ENCODE data around the gene IQCE. TPM values are rescaled to one million over a fixed set of nuclear protein-coding genes. Genes with fewer than 3 reads are reported as not detected.
"Not testable (repeated sequence)": the region's sequence is repeated elsewhere in the genome, so short reads cannot be mapped to it uniquely, and the experiment has no call there.

Gene IQCE
- polyA plus RNA-seq, 1 donor, result 5.4 TPM

DNA sequence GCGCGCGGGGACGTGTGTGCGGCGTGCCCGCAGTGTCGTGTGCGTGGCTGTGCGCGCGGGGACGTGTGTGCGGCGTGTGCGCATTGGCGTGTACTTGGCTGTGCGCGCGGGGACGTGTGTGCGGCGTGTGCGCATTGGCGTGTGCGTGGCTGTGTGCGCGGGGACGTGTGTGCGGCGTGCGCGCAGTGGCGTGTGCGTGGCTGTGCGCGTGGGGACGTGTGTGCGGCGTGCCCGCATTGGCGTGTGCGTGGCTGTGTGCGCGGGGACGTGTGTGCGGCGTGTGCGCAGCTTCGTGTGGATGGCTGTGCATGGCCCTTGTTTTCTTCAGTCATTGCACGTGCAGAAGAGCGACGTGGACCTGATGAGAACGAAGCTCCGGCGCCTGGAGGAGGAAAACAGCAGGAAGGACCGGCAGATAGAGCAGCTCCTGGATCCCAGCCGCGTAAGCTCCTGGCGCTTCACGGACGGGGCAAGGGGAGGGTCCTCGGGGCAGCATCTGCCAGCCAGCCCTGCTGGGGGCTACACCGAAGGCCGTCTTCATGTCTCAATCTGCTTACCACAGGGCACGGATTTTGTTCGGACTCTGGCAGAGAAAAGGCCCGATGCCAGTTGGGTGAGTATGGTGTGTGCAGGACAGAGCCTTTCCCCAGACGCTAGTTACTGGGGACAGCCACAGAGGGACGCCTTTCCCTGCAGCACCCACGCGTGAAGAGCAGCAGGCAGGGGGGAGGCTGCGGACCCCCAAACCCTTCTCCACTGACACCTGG lies 19.3 kb downstream of the IQCE start:
- DNase-seq (ENCODE audit: low read depth), result no peak

GRCh38 chr7:2580636-2581035 lies 21.9 kb downstream of the IQCE start:
- no peak for DNase-seq (ENCODE audit: low read depth)

- no peak for DNase-seq (ENCODE audit: low read depth)
These were observed 23.4 kb downstream of the IQCE start for GRCh38 chr7:2582006-2582735.

DNA sequence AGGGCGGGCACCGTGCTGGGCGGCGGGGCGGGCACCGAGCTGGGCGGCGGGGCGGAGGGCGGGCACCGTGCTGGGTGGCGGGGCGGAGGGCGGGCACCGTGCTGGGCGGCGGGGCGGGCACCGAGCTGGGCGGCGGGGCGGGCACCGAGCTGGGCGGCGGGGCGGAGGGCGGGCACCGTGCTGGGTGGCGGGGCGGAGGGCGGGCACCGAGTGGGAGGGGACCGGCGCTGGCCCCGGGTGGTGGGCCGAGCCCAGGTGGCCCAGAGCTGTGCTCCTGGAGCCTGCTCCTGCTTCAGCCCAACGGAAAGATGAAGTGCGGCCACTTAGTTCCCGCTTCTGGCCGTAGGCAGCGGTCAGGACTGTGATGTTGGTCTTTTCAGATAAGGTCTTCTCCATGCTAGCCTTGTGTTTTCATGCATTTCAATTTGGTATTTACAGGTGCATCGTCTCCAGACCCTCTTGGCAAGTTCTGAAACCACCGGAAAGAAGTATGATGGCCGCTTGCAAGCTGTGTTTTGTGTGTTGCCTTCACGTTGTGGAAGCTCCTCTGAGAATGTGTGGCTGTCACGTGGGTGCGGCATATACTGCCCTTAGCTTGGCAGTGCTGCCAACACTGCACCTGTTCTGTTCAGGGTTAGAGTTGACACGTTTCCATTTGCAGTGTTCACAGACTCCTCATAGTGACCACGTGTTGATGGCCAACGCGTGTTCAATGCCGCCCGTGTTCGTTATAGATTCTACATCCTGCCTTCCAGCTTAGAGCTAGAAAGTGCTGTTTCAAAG lies 25.2 kb downstream of the IQCE start:
- no peak for DNase-seq (ENCODE audit: low read depth)

DNA sequence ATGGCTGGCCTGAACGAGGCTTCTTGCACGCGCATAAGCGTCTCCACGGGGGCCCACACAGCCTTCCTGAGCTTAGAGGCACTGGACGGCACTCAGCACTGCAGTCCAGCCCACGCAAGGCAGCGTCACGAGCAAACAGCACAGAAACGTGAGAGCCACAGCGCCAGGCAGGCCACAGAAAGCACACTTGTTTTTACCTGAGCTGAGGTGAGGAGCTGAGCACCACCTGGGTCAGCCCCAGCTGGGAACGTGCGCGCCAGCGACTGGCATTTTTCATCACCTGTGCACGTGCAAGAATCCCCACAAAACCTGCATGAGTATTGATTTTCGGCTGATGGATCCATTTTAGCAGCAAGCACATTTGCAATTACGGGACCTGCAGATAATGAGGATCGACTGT lies 26.7 kb downstream of the IQCE start:
- no peak for DNase-seq (ENCODE audit: low read depth)

- DNase-seq (ENCODE audit: low read depth), result no peak
These were observed 27.7 kb downstream of the IQCE start for GRCh38 chr7:2586326-2587020.

DNA sequence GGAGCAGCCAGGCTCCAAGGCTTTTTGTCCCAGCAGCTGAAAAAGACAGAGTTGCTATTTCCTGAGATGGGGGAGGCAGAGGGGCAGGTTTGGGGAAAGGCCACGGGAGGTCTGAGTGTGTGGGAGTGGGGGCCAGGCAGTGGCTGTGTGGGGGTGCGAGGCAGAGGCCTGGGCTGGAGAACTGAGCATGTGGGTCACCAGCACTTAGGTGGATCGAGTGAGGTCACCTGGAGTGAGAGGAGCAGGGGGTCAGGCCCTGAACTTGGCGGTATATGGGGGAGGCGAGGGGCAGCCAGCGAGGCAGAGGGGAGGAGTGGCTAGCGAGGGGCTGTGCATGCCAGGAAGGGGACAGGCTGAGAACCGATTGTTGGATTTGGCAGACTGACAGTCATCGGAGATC lies 28.4 kb downstream of the IQCE start:
- no peak for DNase-seq (ENCODE audit: low read depth)

DNA sequence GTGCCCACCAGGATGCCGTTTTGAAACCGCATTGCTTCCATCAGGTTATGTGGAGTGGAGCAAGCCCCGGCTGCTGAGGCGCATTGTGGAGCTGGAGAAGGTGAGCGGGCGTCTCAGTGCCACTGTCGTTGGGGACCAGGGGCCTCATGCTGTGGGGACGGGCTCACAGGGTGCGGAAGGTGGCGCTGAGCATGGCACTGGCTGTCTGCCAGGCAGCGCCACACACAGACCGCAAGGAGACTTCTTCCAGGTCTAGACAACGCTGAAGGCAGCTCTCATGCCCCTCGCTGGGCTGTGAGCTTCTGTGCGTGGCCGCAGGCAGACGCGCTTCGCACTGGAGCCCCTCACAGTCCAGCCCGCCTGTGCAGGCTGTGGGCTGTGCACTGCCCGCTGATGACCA lies 29.0 kb downstream of the IQCE start:
- no peak for DNase-seq (ENCODE audit: low read depth)

DNA sequence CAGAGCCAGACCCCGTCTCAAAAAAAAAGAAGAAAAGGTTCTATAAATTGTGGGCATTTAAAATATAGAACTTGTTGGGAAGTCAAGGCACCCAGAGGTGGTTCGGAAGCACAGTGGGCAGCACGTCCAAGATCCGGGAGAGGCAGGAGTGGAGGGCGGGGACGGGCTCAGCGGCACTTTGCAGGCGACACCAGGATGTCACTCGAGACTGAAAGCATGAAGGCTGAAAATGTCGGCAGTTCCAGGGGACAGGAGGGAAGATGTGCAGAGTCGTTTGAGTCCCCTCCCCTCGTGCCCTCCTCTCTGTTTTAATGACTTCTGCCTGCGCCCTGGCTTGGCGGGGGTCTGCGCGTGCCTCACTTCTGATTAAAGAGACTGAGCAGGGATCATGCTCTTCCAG lies 30.6 kb downstream of the IQCE start:
- DNase-seq (ENCODE audit: low read depth), result no peak

- DNase-seq (ENCODE audit: low read depth), result not testable (repeated sequence)
These were observed 31.2 kb downstream of the IQCE start for GRCh38 chr7:2589941-2590340.

GRCh38 chr7:2592375-2592865 lies 33.6 kb downstream of the IQCE start:
- DNase-seq (ENCODE audit: low read depth), result no peak

DNA sequence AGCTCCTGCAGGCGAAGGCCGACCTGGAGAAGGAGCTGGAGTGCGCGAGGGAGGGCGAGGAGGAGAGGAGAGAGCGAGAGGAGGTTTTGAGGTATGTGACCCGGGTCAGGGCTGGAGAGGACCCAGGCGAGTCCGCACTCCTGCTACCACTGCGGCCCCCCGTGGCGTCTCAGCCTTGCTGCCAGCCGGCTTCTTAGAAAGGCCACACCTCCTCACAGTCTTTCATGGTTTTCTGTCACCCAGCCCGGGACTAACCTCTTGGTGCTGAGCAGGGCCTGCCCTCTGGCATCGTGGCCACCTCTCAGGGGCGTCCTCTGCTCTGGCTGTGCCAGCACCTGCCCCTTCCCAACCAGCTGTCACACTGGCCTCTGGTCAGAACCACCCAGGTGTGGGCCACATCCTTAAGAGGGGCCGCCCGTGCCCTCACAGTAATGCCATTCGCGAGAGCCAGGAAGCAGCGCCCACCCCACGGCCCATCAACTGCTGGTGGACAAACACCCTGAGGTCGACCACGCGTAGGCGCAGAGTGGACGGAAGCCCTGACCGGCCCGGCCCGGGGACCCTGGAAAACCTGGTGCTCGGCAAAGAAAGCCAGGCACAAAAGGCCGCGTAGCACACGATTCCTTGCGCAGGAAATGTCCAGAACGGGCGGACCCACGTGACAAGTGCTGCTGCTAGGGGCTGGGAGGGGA lies 34.4 kb downstream of the IQCE start:
- no peak for DNase-seq (ENCODE audit: low read depth)

GRCh38 chr7:2594599-2594998 lies 35.8 kb downstream of the IQCE start:
- DNase-seq (ENCODE audit: low read depth), result no peak

- DNase-seq (ENCODE audit: low read depth), result no peak
These were observed 36.6 kb downstream of the IQCE start for GRCh38 chr7:2595258-2595860.

GRCh38 chr7:2596464-2597272 lies 37.9 kb downstream of the IQCE start:
- DNase-seq (ENCODE audit: low read depth), result no peak

- no peak for DNase-seq (ENCODE audit: low read depth)
These were observed 38.5 kb downstream of the IQCE start for GRCh38 chr7:2597273-2597640.

DNA sequence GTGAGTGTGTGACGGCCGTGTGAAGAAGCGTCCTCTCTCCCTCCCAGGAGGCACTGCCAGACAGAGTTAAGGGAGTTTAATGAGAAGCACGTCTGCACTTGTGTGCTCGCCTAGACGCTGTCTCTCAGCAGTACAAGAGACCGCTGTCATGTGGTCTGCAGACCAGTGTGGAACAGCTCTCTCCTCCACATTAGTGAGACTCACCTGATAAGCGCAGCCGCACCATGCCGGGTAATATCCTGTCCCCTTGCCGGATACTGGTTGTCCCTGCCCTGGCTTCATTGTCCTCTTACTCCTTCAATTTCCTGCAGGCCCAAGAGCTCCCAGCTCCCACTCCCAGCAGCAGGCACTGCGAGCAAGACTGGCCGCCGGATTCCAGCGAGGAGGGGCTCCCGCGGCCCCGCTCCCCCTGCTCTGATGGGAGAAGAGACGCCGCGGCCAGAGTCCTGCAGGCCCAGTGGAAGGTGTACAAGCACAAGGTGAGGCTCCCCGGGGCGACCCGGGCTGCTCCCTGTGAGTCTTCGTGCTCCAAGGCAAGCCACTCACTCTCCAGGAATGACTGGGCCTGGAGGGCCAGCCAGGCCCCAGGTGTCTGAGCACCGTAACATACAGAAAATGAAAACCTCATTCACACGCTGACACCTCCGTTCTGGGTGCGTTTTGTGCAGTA lies 39.5 kb downstream of the IQCE start:
- DNase-seq (ENCODE audit: low read depth), result no peak

DNA sequence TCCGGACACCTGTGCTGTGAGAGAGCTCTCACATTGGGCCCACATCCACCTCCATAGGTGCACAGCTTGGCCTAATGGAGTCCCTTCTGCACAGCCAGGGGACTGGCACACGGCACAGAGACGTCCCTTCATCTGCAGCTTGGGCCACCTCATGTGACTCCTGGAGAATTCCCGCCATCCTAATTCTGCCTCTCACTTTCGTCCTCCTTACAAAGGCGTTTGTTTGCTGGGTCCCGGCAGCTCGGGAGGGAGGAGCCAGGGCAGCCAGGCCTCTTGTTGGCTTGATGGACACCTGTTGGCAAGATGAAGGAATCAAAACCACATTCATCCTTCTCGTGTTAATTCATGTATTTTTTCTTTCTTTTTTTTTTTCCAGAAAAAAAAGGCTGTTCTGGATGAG lies 42.3 kb downstream of the IQCE start:
- DNase-seq (ENCODE audit: low read depth), result no peak

- DNase-seq (ENCODE audit: low read depth), result no peak
These were observed 43.1 kb downstream of the IQCE start for GRCh38 chr7:2601907-2602306.

Measured in forelimb muscle (tissue), 1 donor.